ENCODE data around the gene RPSA.
"Not testable (repeated sequence)": the region's sequence is repeated elsewhere in the genome, so short reads cannot be mapped to it uniquely, and the experiment has no call there.

RPSA gene

GRCh38 chr3:39453134-39453533, 46.6 kb downstream of the RPSA start:
- H3K4me3 ChIP-seq (ENCODE audit: low read depth, low read length): no peak overlapping the region

DNA sequence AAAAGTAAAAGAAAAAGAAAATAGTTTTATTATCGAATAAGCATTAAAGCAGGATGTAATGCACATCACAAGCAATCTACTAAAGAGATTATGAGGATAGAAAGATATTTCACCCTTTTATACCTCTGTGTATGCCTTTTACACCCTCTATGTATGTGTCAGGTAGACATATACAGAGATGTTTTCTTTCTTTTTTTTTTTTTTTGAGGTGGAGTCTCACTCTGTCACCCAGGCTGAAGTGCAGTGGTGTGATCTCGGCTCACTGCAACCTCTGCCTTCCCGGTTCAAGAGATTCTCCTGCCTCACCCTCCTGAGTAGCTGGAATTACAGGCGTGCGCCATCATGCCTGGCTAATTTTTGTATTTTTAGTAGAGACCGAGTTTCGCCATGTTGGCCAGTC, 47.4 kb downstream of the RPSA start:
- H3K4me3 ChIP-seq (ENCODE audit: low read depth, low read length): not testable (repeated sequence)

GRCh38 chr3:39454591-39455217, 48.2 kb downstream of the RPSA start:
- H3K4me3 ChIP-seq (ENCODE audit: low read depth, low read length): no peak overlapping the region

DNA sequence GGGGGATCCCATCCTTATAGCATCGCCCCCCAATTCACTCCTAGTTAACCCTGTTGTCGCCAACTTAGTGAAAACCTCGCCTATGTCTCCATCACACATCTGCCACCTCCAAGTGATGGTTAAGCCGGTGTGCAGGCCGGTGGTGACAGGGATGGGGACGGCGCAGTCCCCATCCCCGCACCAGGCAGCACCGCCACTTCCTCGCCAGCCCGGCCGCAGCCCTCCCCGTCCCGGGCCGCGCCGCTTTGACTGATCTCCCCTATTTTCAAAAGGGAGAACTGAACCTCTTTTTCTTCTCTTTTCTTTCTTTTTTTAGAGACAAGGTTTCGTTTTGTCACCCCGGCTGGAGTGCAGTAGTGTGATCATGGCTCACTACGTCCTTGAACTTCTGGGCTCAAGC, 49.6 kb downstream of the RPSA start:
- no peak overlapping the region for H3K4me3 ChIP-seq (ENCODE audit: low read depth, low read length)

- H3K4me3 ChIP-seq (ENCODE audit: low read depth, low read length): no peak overlapping the region
These were observed 50.8 kb downstream of the RPSA start for GRCh38 chr3:39457361-39457760.

DNA sequence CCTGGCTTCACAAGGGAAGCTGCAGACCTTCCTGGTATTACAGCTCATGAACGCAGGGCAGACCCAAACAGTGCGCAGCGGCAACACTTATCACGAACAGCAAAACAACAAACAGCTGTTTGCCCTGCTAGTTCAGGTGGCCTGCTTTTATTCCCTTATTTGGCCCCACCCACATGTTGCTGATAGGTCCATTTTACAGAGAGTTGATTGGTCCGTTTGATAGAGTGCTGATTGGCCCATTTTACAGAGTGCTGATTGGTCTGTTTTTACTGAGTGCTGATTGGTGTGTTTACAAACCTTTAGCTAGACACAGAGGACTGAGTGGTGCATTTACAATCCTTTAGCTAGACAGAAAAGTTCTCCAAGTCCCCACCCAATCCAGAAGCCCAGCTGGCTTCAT, 52.1 kb downstream of the RPSA start:
- H3K4me3 ChIP-seq (ENCODE audit: low read depth, low read length): not testable (repeated sequence)

- H3K4me3 ChIP-seq (ENCODE audit: low read depth, low read length): no peak overlapping the region
These were observed 54.2 kb downstream of the RPSA start for GRCh38 chr3:39460677-39461076.

Measured in iPS-11a (cell line).